B cell (primary cell): Measurements from ENCODE around the gene MRM2. TPM values are rescaled to one million over a fixed set of nuclear protein-coding genes. Genes with fewer than 3 reads are reported as not detected.

ENCODE experiments used
- ATAC-seq: fragments of 200-7000 bp; cut with Tn5 transposase; one replicate; pipeline ENCODE4 v1.10.0; 2021; ENCODE audit warnings: low read depth, mild to moderate bottlenecking, moderate number of reproducible peaks, moderate library complexity
- CTCF ChIA-PET: fragments of 350-600 bp; sonication (Branson Sonifier 250); formaldehyde crosslinking; loops from one replicate; lab custom pipeline; 2021; ENCODE audit warnings: antibody characterized with exemption, inconsistent platforms; lab: Charles Lee
- POLR2A ChIA-PET: fragments of 350-600 bp; sonication (Branson Sonifier 250); formaldehyde crosslinking; loops from one replicate; lab custom pipeline; 2021; ENCODE audit warnings: antibody characterized with exemption; lab: Charles Lee
- DNase-seq: peaks from one replicate; pipeline ENCODE4 v3.0.0; 2013
- H2AFZ ChIP-seq: 2 replicates; pipeline ENCODE4 v1.6.1; 2012; ENCODE audit warnings: mild to moderate bottlenecking, low read depth, low read length; ENCODE audit not compliant: insufficient read depth, poor library complexity, severe bottlenecking
- H3K27ac ChIP-seq, 2 donors: 1 replicate in 1 of 2; 2 replicates in 1 of 2; pipeline ENCODE4 v1.5.1; 2012 to 2013; ENCODE audit warnings: low read length in 2 of 2, mild to moderate bottlenecking in 2 of 2, moderate library complexity in 1 of 2
- H3K27me3 ChIP-seq, 4 experiments: fragments of 200-600 bp in 1 of 4; sonication (generic) in 1 of 4; replicated peaks in 1 of 4; 1 replicate in 2 of 4; 2 replicates in 2 of 4; pipeline versions ENCODE4 v1.6.1 to v1.7.0; 2013 to 2016; ENCODE audit warnings: low read length in 3 of 4, mild to moderate bottlenecking in 2 of 4, mixed read lengths in 1 of 4, moderate library complexity in 1 of 4; ENCODE audit not compliant: insufficient read depth in 4 of 4, control insufficient read depth in 3 of 4; ENCODE audit errors: control extremely low read depth in 1 of 4
- H3K36me3 ChIP-seq, 2 experiments: replicated peaks in 1 of 2; 1 replicate in 1 of 2; 2 replicates in 1 of 2; pipeline versions ENCODE4 v1.6.1 to v1.7.1; 2013; ENCODE audit warnings: low read length in 1 of 2; ENCODE audit not compliant: insufficient read depth in 2 of 2, control insufficient read depth in 1 of 2; ENCODE audit errors: control extremely low read depth in 1 of 2, extremely low read depth in 1 of 2
- H3K4me1 ChIP-seq, 2 donors: fragments of 200-600 bp in 1 of 2; sonication (generic) in 1 of 2; 1 replicate in 1 of 2; 2 replicates in 1 of 2; pipeline versions ENCODE4 v1.5.1 to v1.6.1; 2013 to 2017; ENCODE audit warnings: low read length in 2 of 2; ENCODE audit not compliant: control insufficient read depth in 2 of 2, insufficient read depth in 2 of 2
- H3K4me2 ChIP-seq: replicated peaks from 2 replicates; pipeline ENCODE3; 2012; ENCODE audit warnings: mild to moderate bottlenecking, low read depth, low read length; ENCODE audit not compliant: poor library complexity, severe bottlenecking
- H3K4me3 ChIP-seq, 5 experiments: fragments of 200-600 bp in 1 of 5; sonication (generic) in 1 of 5; 1 replicate in 3 of 5; 2 replicates in 2 of 5; pipeline versions ENCODE4 v1.5.1 to v1.7.0; 2011 to 2016; ENCODE audit warnings: low read length in 4 of 5, mild to moderate bottlenecking in 4 of 5, low read depth in 2 of 5, control low read depth in 1 of 5, moderate library complexity in 1 of 5; ENCODE audit not compliant: insufficient read depth in 1 of 5; ENCODE audit errors: control extremely low read depth in 1 of 5, extremely low read depth in 1 of 5
- H3K79me2 ChIP-seq: fragments of 200-600 bp; sonication (generic); one replicate; pipeline ENCODE4 v1.6.0; 2016; ENCODE audit warnings: low read length; ENCODE audit not compliant: control insufficient read depth, insufficient read depth
- H3K9ac ChIP-seq: fragments of 200-600 bp; sonication (generic); 2 replicates; pipeline ENCODE4 v1.6.1; 2017; ENCODE audit warnings: mild to moderate bottlenecking, low read length, moderate library complexity
- H3K9me3 ChIP-seq, 3 donors: one replicate each; pipeline versions ENCODE4 v1.6.1 to v1.7.1; 2013; ENCODE audit warnings: low read length in 2 of 3; ENCODE audit not compliant: control insufficient read depth in 2 of 3, insufficient read depth in 1 of 3; ENCODE audit errors: control extremely low read depth in 1 of 3
- H4K20me1 ChIP-seq: 2 replicates; pipeline ENCODE4 v1.6.0; 2012; ENCODE audit warnings: mild to moderate bottlenecking, low read length; ENCODE audit not compliant: insufficient read depth, control insufficient read depth, poor library complexity, severe bottlenecking
- H3K27ac Mint-ChIP-seq: one replicate; pipeline ENCODE4 v1.8.0; 2021; ENCODE audit warnings: mixed read lengths
- H3K27me3 Mint-ChIP-seq: one replicate; pipeline ENCODE4 v1.8.0; 2021; ENCODE audit warnings: mixed read lengths
- H3K4me1 Mint-ChIP-seq: one replicate; pipeline ENCODE4 v1.8.0; 2021; ENCODE audit warnings: mixed read lengths
- H3K4me3 Mint-ChIP-seq: one replicate; pipeline ENCODE4 v1.8.0; 2021; ENCODE audit warnings: mixed read lengths
- H3K9me3 Mint-ChIP-seq: one replicate; pipeline ENCODE4 v1.8.0; 2022; ENCODE audit warnings: mixed read lengths; ENCODE audit not compliant: insufficient read depth
- CTCF ChIP-seq: fragments of 200-600 bp; IDR thresholded peaks from one replicate; pipeline ENCODE4 v1.8.0; 2022; ENCODE audit warnings: antibody characterized with exemption, mild to moderate bottlenecking
- EZH2 ChIP-seq: IDR thresholded peaks from 2 replicates; pipeline ENCODE4 v1.6.1; 2012; ENCODE audit warnings: borderline replicate concordance, low read depth, mild to moderate bottlenecking, moderate library complexity, low read length; ENCODE audit not compliant: insufficient read depth, poor library complexity, severe bottlenecking
- WGBS: methylation state at CpG from one replicate; pipeline ENCODE4 v1.1.5; 2013; ENCODE audit warnings: missing lambda C conversion rate; ENCODE audit not compliant: insufficient coverage; 5-methylcytosine and 5-hydroxymethylcytosine counted together
- intact Hi-C: fragments of 100-400 bp; cut with micrococcal nuclease; formaldehyde crosslinking; loops from one replicate; pipeline ENCODE4 v1.10.0; 2022
- polyA plus RNA-seq: library from polyadenylated mRNA; depleted of rRNA; stranded (reverse); fragments of >200 nt; gene quantifications from 2 replicates; pipeline ENCODE4 v1.2.3, GENCODE V29; 2012
- total RNA-seq, 2 donors: library from RNA; stranded (reverse); fragments of 120-200 nt in 1 of 2; gene quantifications; 1 replicate in 1 of 2; 2 replicates in 1 of 2; pipeline versions ENCODE4 v1.2.3 to v1.2.4, GENCODE V29; 2013 to 2022

MRM2 gene
- total and polyA plus RNA-seq, 2 donors (not counting 1 experiment from before 2014, with no cell fraction given), result 9.2 to 29.0 TPM

- Histone ChIP-seq H3K9ac (no peak overlapping the region), H3K27ac (no peak overlapping the region), H3K4me1 (peaks cover 7 to 26% of the 10 kb centered on the region in 2 donors), H3K27me3 (no peaks in the 10 kb centered on the region), H2AFZ (no peak overlapping the region), H3K4me3 (no peak overlapping the region), H3K79me2 (peaks cover 23% of the 10 kb centered on the region), H4K20me1 (peaks cover 31% of the 10 kb centered on the region), H3K4me2 (no peak overlapping the region), H3K36me3 (peaks cover 0 to 55% of the 10 kb centered on the region in 2 experiments), H3K9me3 (peaks cover 0 to 4% (median 0%) of the 10 kb centered on the region in 3 donors)
- intact Hi-C loops, result no loop called here
- Mint-ChIP-seq H3K4me1 (peaks cover 28% of the 10 kb centered on the region), H3K27ac (peak overlapping the region; percentile 50), H3K27me3 (no peaks in the 10 kb centered on the region), H3K4me3 (no peak overlapping the region), H3K9me3 (no peaks in the 10 kb centered on the region)
- CTCF ChIA-PET, result interaction anchor here (1.6 kb wide), 1 partner anchor 93 kb away, joined by 4 read pairs; no protein-coding TSS in a partner anchor
- DNase-seq (no peak), ATAC-seq (no peak)
- TF ChIP-seq EZH2 (no peak), CTCF (no peak)
- POLR2A ChIA-PET, result interaction anchor here (0.8 kb wide), 1 partner anchor 20 kb away, joined by 4 read pairs; no protein-coding TSS in a partner anchor
- WGBS, result 97% methylated on average over 31 of the region's 31 CpGs
These were observed 12.6 kb upstream of the MRM2 start for GRCh38 chr7:2254429-2255144.
